Measurements from ENCODE around the gene TMEM196.
"Not testable (repeated sequence)": the region's sequence is repeated elsewhere in the genome, so short reads cannot be mapped to it uniquely, and the experiment has no call there.

The TMEM196 gene

GRCh38 chr7:19707240-19707639, 66.2 kb downstream of the TMEM196 start:
- Histone ChIP-seq H3K9ac (ENCODE audit: low read length in 2 of 2) (no peak overlapping the region), H3K4me3 (ENCODE audit: low read length in 2 of 2) (peak overlapping the region in 1 of 2 donors; percentile 93), H3K27me3 (ENCODE audit: control insufficient read depth in 1 of 2, insufficient read depth in 2 of 2, low read length in 2 of 2) (no peaks in the 10 kb centered on the region), H3K9me3 (ENCODE audit: control insufficient read depth in 2 of 2, low read length in 2 of 2) (no peaks in the 10 kb centered on the region), H3K4me1 (ENCODE audit: control insufficient read depth, insufficient read depth, low read length) (peaks cover 5% of the 10 kb centered on the region), H3K27ac (ENCODE audit: low read length) (no peak overlapping the region), H3K36me3 (ENCODE audit: control insufficient read depth in 2 of 2, insufficient read depth in 2 of 2, low read length in 2 of 2) (peaks cover 2 to 3% of the 10 kb centered on the region in 2 donors)

DNA sequence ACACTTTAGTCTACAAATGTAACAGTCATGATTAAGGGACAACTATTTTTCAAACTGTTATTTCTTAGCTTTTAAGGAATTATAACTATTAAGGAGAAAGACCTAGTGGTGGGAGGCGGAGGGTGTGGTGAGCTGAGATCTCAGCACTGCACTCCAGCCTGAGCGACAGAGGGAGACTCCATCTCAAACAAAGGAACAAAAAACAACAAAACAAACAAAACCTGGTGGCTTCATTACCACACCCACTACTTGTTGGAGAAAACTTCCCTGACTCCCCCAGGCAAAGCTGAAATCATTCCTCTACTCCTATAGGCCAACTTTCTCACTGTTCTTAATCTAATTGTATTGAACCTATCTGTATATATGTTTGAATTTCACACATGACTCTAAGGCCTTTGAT, 67.8 kb downstream of the TMEM196 start:
- no peak overlapping the region for H3K27ac ChIP-seq (ENCODE audit: low read length)
- no peaks in the 10 kb centered on the region for H3K9me3 ChIP-seq (ENCODE audit: control insufficient read depth in 2 of 2, low read length in 2 of 2)
- H3K36me3 ChIP-seq (ENCODE audit: control insufficient read depth in 2 of 2, insufficient read depth in 2 of 2, low read length in 2 of 2), result peaks cover 2 to 3% of the 10 kb centered on the region in 2 donors
- H3K4me1 ChIP-seq (ENCODE audit: control insufficient read depth, insufficient read depth, low read length), result peaks cover 5% of the 10 kb centered on the region
- no peak overlapping the region for H3K4me3 ChIP-seq (ENCODE audit: low read length in 2 of 2)
- no peak overlapping the region for H3K9ac ChIP-seq (ENCODE audit: low read length in 2 of 2)
- no peaks in the 10 kb centered on the region for H3K27me3 ChIP-seq (ENCODE audit: control insufficient read depth in 1 of 2, insufficient read depth in 2 of 2, low read length in 2 of 2)

- no peaks in the 10 kb centered on the region for H3K9me3 ChIP-seq (ENCODE audit: control insufficient read depth in 2 of 2, low read length in 2 of 2)
- H3K9ac ChIP-seq (ENCODE audit: low read length in 2 of 2), result no peak overlapping the region
- H3K27ac ChIP-seq (ENCODE audit: low read length), result no peak overlapping the region
- no peaks in the 10 kb centered on the region for H3K4me1 ChIP-seq (ENCODE audit: control insufficient read depth, insufficient read depth, low read length)
- H3K27me3 ChIP-seq (ENCODE audit: control insufficient read depth in 1 of 2, insufficient read depth in 2 of 2, low read length in 2 of 2), result no peaks in the 10 kb centered on the region
- H3K4me3 ChIP-seq (ENCODE audit: low read length in 2 of 2), result no peak overlapping the region
- H3K36me3 ChIP-seq (ENCODE audit: control insufficient read depth in 2 of 2, insufficient read depth in 2 of 2, low read length in 2 of 2), result peaks cover 3 to 9% of the 10 kb centered on the region in 2 donors
Measured at GRCh38 chr7:19701471-19701870, 71.9 kb downstream of the TMEM196 start.

DNA sequence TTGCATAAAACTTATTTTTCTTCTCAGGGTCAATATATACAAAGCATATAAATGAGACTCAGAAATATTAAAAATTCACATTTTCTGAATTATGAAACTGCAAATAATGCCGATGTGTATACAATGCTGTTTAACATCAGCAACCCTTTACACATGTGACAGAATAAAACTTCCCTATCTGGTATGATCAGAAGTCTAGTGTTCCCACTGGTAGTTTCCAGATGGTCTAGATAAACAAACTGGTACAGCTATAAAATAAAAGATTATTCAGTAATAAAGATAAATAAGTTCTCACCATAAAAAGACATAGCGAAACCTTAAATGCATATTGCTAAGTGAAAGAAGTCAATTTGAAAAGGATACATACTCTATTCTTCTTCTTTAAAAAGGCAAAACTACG, 72.5 kb downstream of the TMEM196 start:
- Histone ChIP-seq H3K4me3 (ENCODE audit: low read length in 2 of 2) (no peak overlapping the region), H3K4me1 (ENCODE audit: control insufficient read depth, insufficient read depth, low read length) (no peaks in the 10 kb centered on the region), H3K27me3 (ENCODE audit: control insufficient read depth in 1 of 2, insufficient read depth in 2 of 2, low read length in 2 of 2) (no peaks in the 10 kb centered on the region), H3K27ac (ENCODE audit: low read length) (no peak overlapping the region), H3K9ac (ENCODE audit: low read length in 2 of 2) (no peak overlapping the region), H3K36me3 (ENCODE audit: control insufficient read depth in 2 of 2, insufficient read depth in 2 of 2, low read length in 2 of 2) (peaks cover 3 to 12% of the 10 kb centered on the region in 2 donors), H3K9me3 (ENCODE audit: control insufficient read depth in 2 of 2, low read length in 2 of 2) (no peaks in the 10 kb centered on the region)

DNA sequence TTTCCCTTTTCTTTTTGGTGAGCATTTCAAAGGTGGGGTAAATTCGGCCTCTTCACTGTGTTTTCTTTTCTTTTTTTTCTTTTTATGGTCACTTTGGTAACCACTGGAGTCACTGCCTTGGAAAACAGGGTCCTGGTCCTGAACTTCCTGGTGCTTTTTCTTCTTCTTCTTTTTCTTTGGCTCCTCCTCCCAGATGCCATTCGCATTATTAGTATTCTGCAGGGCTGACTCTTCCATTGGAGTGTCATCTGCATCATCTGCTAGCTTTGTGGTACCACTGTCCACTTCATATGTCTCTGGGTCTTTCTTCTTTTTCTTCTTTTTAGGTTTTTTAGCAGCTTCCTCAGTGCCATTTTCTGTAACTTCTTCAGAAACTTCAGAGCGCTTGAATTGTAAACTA, 75.1 kb downstream of the TMEM196 start:
- Histone ChIP-seq H3K27ac (ENCODE audit: low read length) (no peak overlapping the region), H3K9me3 (ENCODE audit: control insufficient read depth in 2 of 2, low read length in 2 of 2) (no peaks in the 10 kb centered on the region), H3K4me3 (ENCODE audit: low read length in 2 of 2) (no peak overlapping the region), H3K9ac (ENCODE audit: low read length in 2 of 2) (no peak overlapping the region), H3K27me3 (ENCODE audit: control insufficient read depth in 1 of 2, insufficient read depth in 2 of 2, low read length in 2 of 2) (no peaks in the 10 kb centered on the region), H3K4me1 (ENCODE audit: control insufficient read depth, insufficient read depth, low read length) (no peaks in the 10 kb centered on the region), H3K36me3 (ENCODE audit: control insufficient read depth in 2 of 2, insufficient read depth in 2 of 2, low read length in 2 of 2) (peaks cover 3 to 12% of the 10 kb centered on the region in 2 donors)

GRCh38 chr7:19696926-19697325, 76.5 kb downstream of the TMEM196 start:
- Histone ChIP-seq H3K36me3 (ENCODE audit: control insufficient read depth in 2 of 2, insufficient read depth in 2 of 2, low read length in 2 of 2) (peaks cover 0 to 12% of the 10 kb centered on the region in 2 donors), H3K4me3 (ENCODE audit: low read length in 2 of 2) (no peak overlapping the region), H3K4me1 (ENCODE audit: control insufficient read depth, insufficient read depth, low read length) (no peaks in the 10 kb centered on the region), H3K27ac (ENCODE audit: low read length) (no peak overlapping the region), H3K9ac (ENCODE audit: low read length in 2 of 2) (no peak overlapping the region), H3K27me3 (ENCODE audit: control insufficient read depth in 1 of 2, insufficient read depth in 2 of 2, low read length in 2 of 2) (no peaks in the 10 kb centered on the region), H3K9me3 (ENCODE audit: control insufficient read depth in 2 of 2, low read length in 2 of 2) (no peaks in the 10 kb centered on the region)

- H3K36me3 ChIP-seq (ENCODE audit: control insufficient read depth in 2 of 2, insufficient read depth in 2 of 2, low read length in 2 of 2), result peaks cover 0 to 8% of the 10 kb centered on the region in 2 donors
Measured at GRCh38 chr7:19692111-19692828, 81.1 kb downstream of the TMEM196 start.

GRCh38 chr7:19690736-19691135, 82.7 kb downstream of the TMEM196 start:
- H3K27ac ChIP-seq (ENCODE audit: low read length), result no peak overlapping the region
- H3K9ac ChIP-seq (ENCODE audit: low read length in 2 of 2), result no peak overlapping the region
- H3K4me1 ChIP-seq (ENCODE audit: control insufficient read depth, insufficient read depth, low read length), result no peaks in the 10 kb centered on the region
- H3K4me3 ChIP-seq (ENCODE audit: low read length in 2 of 2), result no peak overlapping the region
- no peaks in the 10 kb centered on the region for H3K27me3 ChIP-seq (ENCODE audit: control insufficient read depth in 1 of 2, insufficient read depth in 2 of 2, low read length in 2 of 2)
- H3K36me3 ChIP-seq (ENCODE audit: control insufficient read depth in 2 of 2, insufficient read depth in 2 of 2, low read length in 2 of 2), result peaks cover 0 to 1% of the 10 kb centered on the region in 2 donors
- H3K9me3 ChIP-seq (ENCODE audit: control insufficient read depth in 2 of 2, low read length in 2 of 2), result no peaks in the 10 kb centered on the region

More at GRCh38 chr7:19692111-19692828, 81.1 kb downstream of the TMEM196 start:
- Histone ChIP-seq H3K4me1 (ENCODE audit: control insufficient read depth, insufficient read depth, low read length) (no peaks in the 10 kb centered on the region), H3K27me3 (ENCODE audit: control insufficient read depth in 1 of 2, insufficient read depth in 2 of 2, low read length in 2 of 2) (no peaks in the 10 kb centered on the region), H3K4me3 (ENCODE audit: low read length in 2 of 2) (no peak overlapping the region), H3K27ac (ENCODE audit: low read length) (no peak overlapping the region), H3K9me3 (ENCODE audit: control insufficient read depth in 2 of 2, low read length in 2 of 2) (no peaks in the 10 kb centered on the region), H3K9ac (ENCODE audit: low read length in 2 of 2) (no peak overlapping the region)

GRCh38 chr7:19689130-19689529, 84.3 kb downstream of the TMEM196 start:
- H3K4me3 ChIP-seq (ENCODE audit: low read length in 2 of 2); H3K36me3 ChIP-seq (ENCODE audit: control insufficient read depth in 2 of 2, insufficient read depth in 2 of 2, low read length in 2 of 2); H3K27me3 ChIP-seq (ENCODE audit: control insufficient read depth in 1 of 2, insufficient read depth in 2 of 2, low read length in 2 of 2); H3K27ac ChIP-seq (ENCODE audit: low read length); H3K9me3 ChIP-seq (ENCODE audit: control insufficient read depth in 2 of 2, low read length in 2 of 2); H3K4me1 ChIP-seq (ENCODE audit: control insufficient read depth, insufficient read depth, low read length); H3K9ac ChIP-seq (ENCODE audit: low read length in 2 of 2): not testable (repeated sequence)

GRCh38 chr7:19681596-19681995, 91.8 kb downstream of the TMEM196 start:
- Histone ChIP-seq H3K4me1 (ENCODE audit: control insufficient read depth, insufficient read depth, low read length) (no peaks in the 10 kb centered on the region), H3K4me3 (ENCODE audit: low read length in 2 of 2) (no peak overlapping the region), H3K36me3 (ENCODE audit: control insufficient read depth in 2 of 2, insufficient read depth in 2 of 2, low read length in 2 of 2) (no peaks in the 10 kb centered on the region), H3K9ac (ENCODE audit: low read length in 2 of 2) (no peak overlapping the region), H3K27me3 (ENCODE audit: control insufficient read depth in 1 of 2, insufficient read depth in 2 of 2, low read length in 2 of 2) (no peaks in the 10 kb centered on the region), H3K27ac (ENCODE audit: low read length) (no peak overlapping the region), H3K9me3 (ENCODE audit: control insufficient read depth in 2 of 2, low read length in 2 of 2) (no peaks in the 10 kb centered on the region)

DNA sequence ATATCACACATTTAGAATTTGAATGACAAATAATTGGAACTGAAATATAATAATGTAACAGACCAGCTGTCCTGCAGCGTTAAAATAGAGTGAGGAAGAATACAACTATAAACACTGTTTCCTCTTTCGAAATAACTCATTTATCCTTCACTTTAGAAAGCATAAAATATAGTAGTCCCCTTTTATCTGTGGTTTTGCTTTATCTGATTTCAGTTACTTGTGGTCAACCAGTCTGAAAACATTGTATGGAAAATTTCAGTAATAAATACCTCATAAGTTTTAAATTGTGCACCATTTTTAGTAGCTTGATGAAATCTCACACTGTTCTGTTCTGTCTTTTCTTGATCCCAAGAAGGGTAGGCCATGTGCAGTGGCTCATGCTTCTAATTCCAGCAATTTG, 96.2 kb downstream of the TMEM196 start:
- H3K4me3 ChIP-seq (ENCODE audit: low read length in 2 of 2), result no peak overlapping the region
- H3K27ac ChIP-seq (ENCODE audit: low read length), result no peak overlapping the region
- H3K4me1 ChIP-seq (ENCODE audit: control insufficient read depth, insufficient read depth, low read length), result no peaks in the 10 kb centered on the region
- no peaks in the 10 kb centered on the region for H3K27me3 ChIP-seq (ENCODE audit: control insufficient read depth in 1 of 2, insufficient read depth in 2 of 2, low read length in 2 of 2)
- no peak overlapping the region for H3K9ac ChIP-seq (ENCODE audit: low read length in 2 of 2)
- no peaks in the 10 kb centered on the region for H3K36me3 ChIP-seq (ENCODE audit: control insufficient read depth in 2 of 2, insufficient read depth in 2 of 2, low read length in 2 of 2)
- H3K9me3 ChIP-seq (ENCODE audit: control insufficient read depth in 2 of 2, low read length in 2 of 2), result no peaks in the 10 kb centered on the region

Measured in stomach smooth muscle (tissue), 2 donors.